Ovary (tissue), 9 donors: Measurements from ENCODE around the gene LRRC57. TPM values are rescaled to one million over a fixed set of nuclear protein-coding genes. Genes with fewer than 3 reads are reported as not detected.

Experiments used
- DNase-seq, 5 donors: peaks; one replicate each; pipeline ENCODE4 v3.0.0-alpha.2; 2019 to 2020
- H3K27ac ChIP-seq, 2 donors: fragments of 200-600 bp; one replicate each; pipeline versions ENCODE4 v1.5.1 to v1.8.0; 2019 to 2022
- H3K27me3 ChIP-seq: fragments of 200-600 bp; one replicate; pipeline ENCODE4 v1.8.0; 2022
- H3K36me3 ChIP-seq: fragments of 200-600 bp; sonication (generic); one replicate; pipeline ENCODE4 v1.5.1; 2019
- H3K4me1 ChIP-seq: one replicate; pipeline ENCODE4 v1.8.1; 2013; ENCODE audit warnings: mild to moderate bottlenecking, moderate library complexity; ENCODE audit not compliant: insufficient read depth
- H3K4me3 ChIP-seq: fragments of 200-600 bp; sonication (generic); one replicate; pipeline ENCODE4 v1.5.1; 2017
- H3K9me3 ChIP-seq, 2 donors: fragments of 200-600 bp in 1 of 2; sonication (generic) in 1 of 2; one replicate each; pipeline versions ENCODE4 v1.5.1 to v1.8.1; 2013 to 2019; ENCODE audit warnings: mild to moderate bottlenecking in 1 of 2, moderate library complexity in 1 of 2
- CTCF ChIP-seq, 3 donors: fragments of 450-650 bp in 2 of 3; fragments of 200-600 bp in 1 of 3; IDR thresholded peaks; one replicate each; pipeline versions ENCODE4 v1.5.1 to v1.8.0; 2016 to 2022; ENCODE audit warnings: antibody characterized with exemption in 3 of 3, mild to moderate bottlenecking in 1 of 3
- EP300 ChIP-seq: sonication (generic); formaldehyde crosslinking; IDR thresholded peaks from one replicate; pipeline ENCODE4 v1.6.1; 2017; ENCODE audit warnings: antibody characterized with exemption
- POLR2A ChIP-seq: fragments of 450-650 bp; IDR thresholded peaks from one replicate; pipeline ENCODE4 v1.6.1; 2017; ENCODE audit warnings: antibody characterized with exemption, mild to moderate bottlenecking, moderate library complexity
- WGBS, 3 donors: extraction: QIAGEN DNeasy Blood & Tissue Kit in 1 of 3; methylation state at CpG; one replicate each; pipeline versions ENCODE4 v1.1.5 to v1.1.7; 2013 to 2017; 5-methylcytosine and 5-hydroxymethylcytosine counted together
- intact Hi-C, 4 donors: fragments of 100-400 bp; cut with DNase I; formaldehyde crosslinking; loops; one replicate each; pipeline versions ENCODE4 v1.11.0 to v1.15.1; 2022 to 2023
- polyA plus RNA-seq, 2 donors: library from polyadenylated mRNA; stranded (reverse); fragments of 200-250 nt in 1 of 2; fragments of 350-450 nt in 1 of 2; fragmentation: Illumina TruSeq in 1 of 2; extraction: RNeasy Lipid Tissue Mini Kit (QIAGEN cat#74804) in 1 of 2; gene quantifications; one replicate each; pipeline ENCODE4 v1.2.3, GENCODE V29; 2013 to 2014
- total RNA-seq, 7 donors: library from RNA; depleted of rRNA in 2 of 7; stranded (reverse); fragments of >200 nt in 2 of 7; fragmentation: NEBNext Ultra II Directional in 3 of 7; extraction: Animal tissue kit (Norgen Biotek cat#: 25700) in 3 of 7; gene quantifications; one replicate each; pipeline versions ENCODE4 v1.1.0 to v1.2.4, GENCODE V29; 2016 to 2023
- donor health status: DM: no; HTN: no; CAD: no; lungs with moderate emphysema.
- donor health status: DM: no; HTN: no; CAD: no.
- donor health status: Bipolar disorder and iron deficiency.
- donor health status: DM: yes; HTN: yes; CAD: no.
- donor health status: DM: no; HTN: no; CAD: no.
- donor health status: DM: yes; HTN: yes; CAD: no.

The LRRC57 gene
- total and polyA plus RNA-seq, 9 donors: 7.9 to 28.7 (median 17.7) TPM

- peak overlapping the region; percentile 40 to 43 for H3K27ac ChIP-seq
- H3K27me3 ChIP-seq: no peaks in the 10 kb centered on the region
- intact Hi-C loops: no loop called here
- no peaks in the 10 kb centered on the region for H3K9me3 ChIP-seq
- H3K4me1 ChIP-seq: peaks cover 5% of the 10 kb centered on the region
- no peak overlapping the region for H3K4me3 ChIP-seq
- TF ChIP-seq POLR2A: no peak
- DNase-seq: peak in 2 of 5 donors; percentile 49 to 52
- no peaks in the 10 kb centered on the region for H3K36me3 ChIP-seq
- WGBS, 3 donors: 43 to 59% (median 51%) methylated on average over 12 of the region's 12 CpGs
These were observed 48.6 kb downstream of the LRRC57 start for GRCh38 chr15:42499858-42500609.

DNA sequence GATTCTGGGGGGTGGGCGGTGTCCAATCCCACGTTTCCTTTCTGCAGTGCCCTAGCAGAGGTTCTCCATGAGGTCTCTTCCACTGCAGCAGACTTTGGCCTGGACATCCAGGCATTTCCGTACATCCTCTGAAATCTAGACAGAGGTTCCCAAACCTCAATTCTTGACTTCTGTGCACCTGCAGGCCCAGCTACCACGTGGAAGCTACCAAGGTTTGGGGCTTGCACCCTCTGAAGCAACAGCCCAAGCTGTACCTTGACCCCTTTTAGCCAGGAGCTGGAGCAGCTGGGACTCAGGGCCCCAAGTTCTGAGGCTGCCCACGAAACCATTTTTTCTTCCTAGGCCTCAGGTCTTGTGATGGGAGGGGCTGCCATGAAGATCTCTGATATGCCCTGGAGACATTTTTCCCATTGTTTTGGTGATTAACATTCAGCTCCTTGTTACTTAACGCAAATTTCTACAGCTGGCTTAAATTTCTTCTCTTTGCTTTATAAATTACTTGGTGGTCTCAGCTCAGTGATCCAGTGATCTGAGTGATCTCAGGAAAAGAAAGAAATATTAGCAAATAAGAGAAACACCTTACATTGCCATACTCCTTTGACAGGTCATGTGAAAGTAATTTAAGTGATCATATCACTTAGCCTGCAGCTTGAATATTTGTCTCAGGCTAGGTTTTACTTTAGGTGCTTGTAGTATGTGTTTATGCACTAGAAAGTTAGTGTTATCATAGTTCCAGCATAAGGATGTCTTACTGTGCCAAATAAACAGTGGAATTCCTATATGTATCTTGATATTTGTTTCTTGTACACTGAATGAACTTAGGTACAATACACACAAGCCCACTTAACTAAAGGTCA lies 50.2 kb downstream of the LRRC57 start:
- TF ChIP-seq POLR2A (no peak), EP300 (no peak), CTCF (IDR thresholded peaks at IDR 0.05) (no peak)
- intact Hi-C loops: no loop called here
- H3K4me1 ChIP-seq: peaks cover 5% of the 10 kb centered on the region

DNA sequence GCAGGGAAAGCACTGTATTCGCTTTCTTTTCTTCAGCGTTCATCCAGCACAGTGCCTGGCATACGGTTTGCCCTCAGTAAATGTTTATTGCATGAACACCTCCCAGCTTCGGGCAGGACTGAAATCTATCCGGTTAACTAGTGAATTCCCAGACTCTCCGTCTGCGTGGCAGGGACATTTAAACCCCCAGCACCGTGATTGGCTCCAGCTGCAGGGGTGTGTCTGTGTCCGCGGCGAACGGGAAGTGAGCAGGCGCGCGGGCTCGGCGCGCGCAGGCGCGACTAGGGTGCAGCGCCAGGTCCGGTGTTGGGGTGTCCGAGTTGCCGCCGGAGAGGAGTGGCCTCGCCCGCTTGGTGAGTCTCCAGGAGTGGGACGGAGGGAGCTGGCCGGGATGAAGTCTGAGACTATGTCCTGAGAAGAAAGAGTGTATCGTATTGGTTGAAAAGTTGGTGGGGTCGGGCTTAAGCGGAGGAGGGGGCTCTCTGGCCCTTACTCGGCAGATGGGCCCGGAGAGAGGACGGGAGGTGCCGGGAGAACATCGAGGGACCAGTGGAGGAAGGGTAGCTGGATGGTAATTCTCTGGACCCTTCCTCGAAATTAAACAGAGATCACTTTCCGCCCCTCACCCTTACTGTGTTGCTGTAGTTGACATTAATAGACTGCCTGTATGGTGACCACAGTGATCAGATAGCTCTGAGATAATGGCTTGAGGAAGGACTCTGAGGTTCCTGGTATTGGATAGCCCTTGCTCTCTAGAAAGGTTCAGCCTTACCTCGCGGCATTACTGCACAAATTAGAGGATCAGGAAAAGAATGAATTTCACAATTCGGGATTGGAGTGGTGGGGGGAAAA lies 53.0 kb downstream of the LRRC57 start, which contains the start of gene SNAP23:
Gene SNAP23 (plus strand): TSS at position 274 of the 852 bp plus-strand sequence. CDS start 16,213 bp downstream, outside the sequence.
- TF ChIP-seq EP300: peak; percentile 37
- peak; percentile 95 for TF ChIP-seq POLR2A
- TF ChIP-seq CTCF (IDR thresholded peaks at IDR 0.05): no peak
- WGBS, 3 donors: 0% methylated on average over 43 of the region's 43 CpGs
- H3K4me1 ChIP-seq: peaks cover 8% of the 10 kb centered on the region
- intact Hi-C loops: no loop called here
- peak; percentile 89 to 95 (median 92) for DNase-seq
- no peaks in the 10 kb centered on the region for H3K36me3 ChIP-seq
- H3K27ac ChIP-seq: peak within 1 kb of the TSS; percentile 73 to 79
- H3K9me3 ChIP-seq: no peaks in the 10 kb centered on the region
- H3K4me3 ChIP-seq: peak within 1 kb of the TSS; percentile 54
- H3K27me3 ChIP-seq: no peaks in the 10 kb centered on the region

More for the DNA sequence above, 50.2 kb downstream of the LRRC57 start:
- 65 to 68% (median 67%) methylated on average over 6 of the region's 6 CpGs for WGBS, 3 donors
- Histone ChIP-seq H3K4me3 (no peak overlapping the region), H3K27ac (peak overlapping the region in 1 of 2 donors; percentile 2), H3K27me3 (no peaks in the 10 kb centered on the region), H3K36me3 (no peaks in the 10 kb centered on the region), H3K9me3 (no peaks in the 10 kb centered on the region)
- DNase-seq: no peak

GRCh38 chr15:42494998-42495360 lies 53.6 kb downstream of the LRRC57 start:
- Histone ChIP-seq H3K27ac (peak overlapping the region; percentile 73 to 79), H3K27me3 (no peaks in the 10 kb centered on the region), H3K9me3 (no peaks in the 10 kb centered on the region), H3K4me3 (peak overlapping the region; percentile 54), H3K4me1 (peaks cover 6% of the 10 kb centered on the region), H3K36me3 (no peaks in the 10 kb centered on the region)
- no peak for TF ChIP-seq EP300
- no peak for TF ChIP-seq CTCF (IDR thresholded peaks at IDR 0.05)
- TF ChIP-seq POLR2A: no peak
- 2 to 3% (median 2%) methylated on average over 10 of the region's 10 CpGs for WGBS, 3 donors
- DNase-seq: peak in 1 of 5 donors; percentile 48
- intact Hi-C loops: no loop called here
